NOMO-1 treated with dmso at 0.1 percent for 144 hours (cell line): ENCODE results near the gene GOLPH3.
A peak's percentile ranks its signal among the peaks of the same experiment; 100 is the strongest.
"Not testable (repeated sequence)": the region's sequence is repeated elsewhere in the genome, so short reads cannot be mapped to it uniquely, and the experiment has no call there.

Source experiments
- DNase-seq: peaks from one replicate; lab custom pipeline; 2025; ENCODE audit not compliant: unreplicated experiment; lab: John Stamatoyannopoulos, UW

Gene GOLPH3

GRCh38 chr5:32172186-32172911 is 1.8 kb downstream of the GOLPH3 start:
- DNase-seq = not testable (repeated sequence)

DNA sequence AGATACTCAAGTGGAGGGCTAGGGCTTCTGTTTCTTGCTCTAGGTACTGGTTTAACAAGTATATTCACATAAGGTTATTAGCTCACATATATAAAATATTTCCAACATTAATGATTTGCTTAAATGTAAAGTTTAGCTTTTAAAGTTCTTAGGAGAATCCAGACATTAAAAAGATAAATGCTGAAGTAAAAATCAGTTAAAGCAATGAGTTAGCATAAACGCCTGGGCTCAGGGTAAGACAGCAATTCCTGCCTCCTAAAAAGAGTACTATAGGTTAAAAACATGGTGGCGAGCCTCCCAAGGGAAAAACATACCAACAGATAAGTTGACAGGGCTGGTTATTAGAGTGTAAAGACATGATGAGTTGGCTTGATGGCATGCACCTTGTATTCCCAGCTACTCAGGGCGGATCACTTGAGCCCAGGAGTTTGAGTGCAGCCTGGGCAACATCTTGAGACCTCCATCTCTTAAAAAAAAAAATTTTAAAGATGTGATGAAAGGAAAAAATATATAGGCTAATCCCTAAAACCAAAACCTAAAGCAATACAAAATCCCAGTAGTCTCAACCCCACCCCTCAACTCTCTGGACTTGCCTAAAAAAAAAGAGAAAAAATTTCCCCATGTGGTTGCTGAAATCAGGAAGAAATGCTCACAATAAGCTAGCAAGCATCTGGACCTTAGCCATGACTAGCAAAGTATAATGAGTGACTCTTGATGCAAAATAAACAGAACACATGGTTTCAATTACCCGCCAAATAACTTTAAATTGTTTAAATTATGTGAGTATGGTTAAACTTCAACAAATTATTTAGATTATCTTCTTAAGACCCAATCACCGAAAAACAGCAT is 3.6 kb downstream of the GOLPH3 start:
- DNase-seq = no peak

- no peak for DNase-seq
These were observed 5.6 kb downstream of the GOLPH3 start for GRCh38 chr5:32168460-32169033.

GRCh38 chr5:32165597-32165996 is 8.5 kb downstream of the GOLPH3 start:
- DNase-seq = no peak

GRCh38 chr5:32163785-32164184 is 10.3 kb downstream of the GOLPH3 start:
- no peak for DNase-seq

DNA sequence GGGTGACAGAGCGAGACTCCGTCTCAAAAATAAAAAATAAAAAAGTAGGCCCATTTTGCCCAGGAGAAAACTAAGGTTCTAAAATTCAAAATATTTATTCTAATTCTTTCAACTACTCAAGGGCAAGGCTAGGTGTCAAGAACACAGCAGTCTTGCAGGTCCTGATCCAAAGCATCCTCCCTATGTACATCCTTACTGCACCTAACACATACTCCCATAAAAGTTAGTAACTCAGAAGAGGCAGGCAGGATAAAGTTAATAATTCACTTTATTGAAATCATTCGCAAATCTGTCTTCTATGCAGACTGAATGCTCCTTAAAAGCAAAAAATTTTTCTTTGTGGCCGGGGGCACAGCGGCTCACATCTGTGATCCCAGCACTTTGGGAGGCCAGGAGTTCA is 11.1 kb downstream of the GOLPH3 start:
- DNase-seq = no peak

DNA sequence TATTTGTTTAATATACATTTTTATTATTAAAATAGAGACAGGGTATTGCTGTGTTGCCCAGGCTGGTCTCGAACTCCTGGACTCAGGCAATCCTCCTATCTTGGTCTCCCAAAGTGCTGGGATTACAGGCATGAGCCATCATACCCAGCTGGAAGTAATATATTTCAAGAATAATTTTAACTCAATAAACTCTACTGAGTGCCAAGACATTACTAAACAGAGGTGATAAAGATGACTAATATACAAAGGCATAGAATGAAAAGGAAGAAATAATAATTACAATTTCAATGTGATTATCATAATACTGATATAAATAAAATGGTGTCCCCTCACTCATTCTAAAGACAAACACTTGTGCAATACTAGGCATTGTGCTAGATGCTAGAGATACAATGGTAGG is 13.9 kb downstream of the GOLPH3 start:
- DNase-seq = no peak

DNA sequence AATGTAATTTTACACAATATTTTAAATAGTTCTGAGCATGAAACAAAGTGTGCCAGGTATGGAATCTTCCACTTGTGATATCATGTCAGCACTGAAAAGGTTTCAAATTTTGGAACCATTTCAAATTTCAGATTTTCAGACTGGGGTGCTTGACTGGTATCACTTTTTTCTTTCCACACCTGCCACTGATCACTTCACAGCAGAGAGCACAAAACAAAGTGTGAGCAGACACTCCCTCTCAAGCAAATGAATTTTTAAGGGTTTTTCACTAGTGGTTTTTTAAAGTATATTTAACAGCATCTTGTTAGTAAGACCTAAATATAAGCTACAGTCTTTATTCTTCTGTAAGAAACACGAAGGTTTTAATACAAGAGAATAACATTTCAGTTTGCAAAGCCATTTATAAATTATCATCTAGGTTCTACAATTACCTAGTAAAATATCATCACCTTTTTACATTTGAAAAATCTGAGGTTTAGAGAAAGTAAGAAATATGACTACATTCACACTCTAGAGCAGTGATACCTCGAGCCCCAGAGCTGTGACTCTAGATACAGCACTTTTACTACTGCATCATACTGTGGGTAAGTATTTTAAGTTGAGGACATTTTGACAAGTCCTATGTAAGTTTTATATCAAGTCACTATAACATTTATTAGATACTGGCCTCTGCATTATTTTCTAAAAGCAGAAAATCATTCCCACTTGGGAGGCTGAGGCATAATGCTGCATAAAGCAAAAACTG is 14.6 kb downstream of the GOLPH3 start:
- DNase-seq = no peak

GRCh38 chr5:32158679-32158975 is 15.5 kb downstream of the GOLPH3 start:
- no peak for DNase-seq

DNA sequence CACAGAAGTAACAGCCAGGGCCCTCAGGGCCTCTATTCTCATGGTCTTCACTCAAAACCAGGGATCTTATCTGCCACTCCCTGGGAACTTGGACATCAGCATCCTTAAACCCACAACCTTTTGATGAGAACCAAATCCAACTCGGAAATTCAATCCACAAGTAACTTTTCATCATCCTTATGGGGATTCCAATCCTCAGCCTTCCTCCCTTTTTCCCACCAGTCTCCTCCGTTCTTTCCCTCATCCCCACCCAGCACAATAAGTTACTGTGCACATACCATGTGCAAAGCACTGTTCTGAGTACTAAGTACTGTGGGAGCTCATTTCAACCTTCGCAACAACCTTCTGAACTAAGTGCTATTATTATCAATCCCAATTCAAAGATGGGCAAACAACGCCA is 17.0 kb downstream of the GOLPH3 start:
- DNase-seq = no peak

- no peak for DNase-seq
These were observed 17.5 kb downstream of the GOLPH3 start for GRCh38 chr5:32156635-32157034.

DNA sequence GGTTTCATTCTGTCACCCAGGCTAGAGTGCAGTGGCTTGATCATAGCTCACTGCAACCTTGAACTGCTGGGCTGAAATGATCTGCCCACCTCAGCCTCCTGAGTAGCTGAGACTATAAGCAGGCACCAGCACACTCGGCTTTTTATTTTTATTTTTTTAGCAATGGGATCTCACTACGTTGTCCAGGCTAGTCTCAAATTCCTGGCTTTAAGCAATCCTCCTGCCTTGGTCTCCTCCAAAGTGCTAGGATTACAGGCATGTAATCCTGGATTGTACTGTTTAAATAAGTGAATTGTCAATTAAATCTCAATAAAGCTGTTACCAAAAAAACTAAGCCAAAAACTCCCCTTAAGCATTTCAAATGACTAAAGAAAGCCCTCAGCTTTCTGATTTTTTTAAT is 18.9 kb downstream of the GOLPH3 start:
- no peak for DNase-seq

DNA sequence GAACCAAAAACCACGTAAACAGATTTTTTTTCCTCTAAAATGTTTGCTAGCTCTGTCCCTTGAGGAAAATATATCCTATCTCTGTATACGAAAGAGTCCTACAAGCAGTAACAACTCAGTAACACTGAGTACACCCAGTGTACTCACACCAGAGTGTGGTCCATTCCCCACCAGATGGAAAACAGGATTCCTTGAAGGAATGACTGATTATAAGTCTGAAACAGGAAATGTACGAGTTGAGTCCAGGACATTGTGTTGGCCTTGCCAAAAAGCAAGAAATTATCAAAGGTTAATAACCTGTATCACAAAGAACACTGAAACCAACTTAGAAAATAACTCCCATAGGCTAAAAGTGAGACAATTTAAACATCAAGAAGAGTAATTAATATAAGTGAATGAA is 20.4 kb downstream of the GOLPH3 start:
- DNase-seq = no peak

DNA sequence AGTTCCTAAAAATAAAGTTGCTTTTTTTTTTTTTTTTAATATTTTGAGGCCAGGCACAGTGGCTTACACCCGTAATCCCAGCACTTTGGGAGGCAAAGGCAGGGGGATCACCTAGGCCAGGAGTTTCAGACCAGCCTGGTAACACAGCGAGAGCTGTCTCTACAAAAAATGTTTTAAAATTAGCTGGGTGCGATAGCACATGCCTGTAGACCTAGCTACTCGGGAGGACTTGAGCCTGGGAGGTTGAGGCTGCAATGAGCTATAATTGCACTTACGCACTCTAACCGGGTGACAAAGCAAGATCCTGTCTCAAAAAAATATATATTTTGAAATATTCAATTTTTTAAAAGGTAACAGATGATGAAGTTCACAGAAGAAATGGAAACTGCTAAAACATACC is 22.9 kb downstream of the GOLPH3 start:
- DNase-seq = no peak

DNA sequence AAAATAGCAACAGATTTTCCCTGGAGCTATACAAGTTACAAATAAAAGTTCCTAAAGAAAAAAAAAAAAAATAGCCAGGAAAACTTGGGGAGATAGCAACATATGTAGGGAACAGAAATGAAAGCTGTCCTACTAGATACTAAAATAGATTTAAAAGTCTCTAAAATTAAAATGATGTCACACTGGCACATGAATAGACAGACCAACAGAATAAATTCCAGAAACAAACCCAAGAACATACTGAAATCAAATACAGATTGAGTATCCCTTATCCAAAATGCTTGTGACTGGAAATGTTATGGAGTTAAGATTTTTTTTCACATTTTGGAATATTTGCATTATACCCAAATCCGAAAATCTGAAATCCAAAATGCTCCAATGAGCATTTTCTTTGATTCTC is 23.8 kb downstream of the GOLPH3 start:
- no peak for DNase-seq

- DNase-seq = peak; percentile 17
These were observed 26.2 kb downstream of the GOLPH3 start for GRCh38 chr5:32147959-32148358.

GRCh38 chr5:32147236-32147635 is 26.9 kb downstream of the GOLPH3 start:
- peak; percentile 83 for DNase-seq

GRCh38 chr5:32145378-32145777 is 28.7 kb downstream of the GOLPH3 start:
- no peak for DNase-seq

DNA sequence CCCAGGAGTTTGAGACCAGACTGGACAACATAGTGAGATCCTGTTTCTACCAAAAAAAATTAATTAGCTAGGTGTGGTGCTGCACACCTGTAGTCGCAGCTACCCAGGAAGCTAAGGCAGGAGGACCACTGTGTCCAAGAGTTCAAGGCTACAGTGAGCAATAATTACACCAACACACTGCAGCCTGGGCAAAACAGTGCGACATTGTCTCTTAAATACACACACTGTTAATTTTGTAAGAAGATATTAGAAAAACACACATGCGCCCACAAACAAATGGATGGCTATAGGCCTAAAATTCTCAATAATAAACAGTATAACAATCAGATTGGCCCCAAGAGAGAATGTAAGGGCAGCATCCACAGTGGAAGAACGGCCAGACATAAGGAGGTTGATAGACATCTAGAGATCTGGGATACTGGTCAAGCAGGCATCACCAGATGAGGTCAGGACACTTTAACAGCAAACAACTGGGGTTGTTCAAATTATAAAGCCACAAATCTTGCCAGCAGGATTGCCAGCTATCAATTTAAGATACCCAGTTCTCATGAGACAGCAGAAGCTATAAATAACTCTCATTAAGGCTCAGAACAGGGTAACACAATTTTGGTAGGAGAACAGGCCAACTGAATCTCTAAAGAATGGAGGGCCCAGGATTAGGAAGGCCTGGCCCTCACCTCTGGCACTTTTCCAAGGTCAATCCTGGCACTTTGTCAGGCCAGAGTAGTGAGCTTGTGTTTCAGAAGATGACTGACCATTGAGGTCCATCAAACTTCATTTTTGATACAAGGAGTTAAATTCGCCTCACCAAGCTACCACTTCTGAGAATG is 29.5 kb downstream of the GOLPH3 start:
- no peak for DNase-seq

DNA sequence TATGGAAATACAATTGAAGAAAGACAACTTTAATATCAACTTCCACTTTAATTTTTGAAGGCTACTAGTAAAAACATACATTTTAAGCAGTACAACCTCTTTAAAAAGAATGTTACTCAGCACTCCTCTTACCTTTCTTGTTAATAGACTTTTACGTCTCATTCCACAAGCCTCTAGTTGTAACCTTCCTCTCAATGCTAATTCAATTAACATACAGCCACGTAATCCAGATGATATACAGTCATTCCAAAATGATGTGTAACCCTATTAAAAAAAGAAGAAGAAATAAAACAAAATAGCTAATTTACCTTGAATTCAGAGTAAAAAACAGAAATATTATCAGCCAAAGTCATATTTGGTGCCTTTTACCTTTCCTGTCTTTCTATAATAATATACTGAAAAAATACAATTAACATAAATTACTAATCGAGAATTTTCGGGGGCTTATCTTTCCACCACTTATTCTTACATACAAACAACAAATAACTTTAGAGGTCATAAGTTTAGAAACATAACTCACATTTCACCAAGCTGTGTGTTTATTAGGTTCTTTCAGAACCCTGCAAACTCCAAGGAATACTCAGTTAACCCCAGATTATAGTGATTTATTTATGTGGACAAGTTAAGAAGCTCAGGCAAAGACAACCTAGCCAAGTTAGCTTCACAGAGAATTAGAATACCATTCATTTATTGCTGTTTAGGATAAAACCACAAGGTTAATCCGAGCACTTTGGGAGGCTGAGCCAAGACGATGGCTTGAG is 30.3 kb downstream of the GOLPH3 start:
- DNase-seq = no peak
